CD14-positive monocyte (primary cell): Measurements from ENCODE around the gene GJC1. TPM values are rescaled to one million over a fixed set of nuclear protein-coding genes. Genes with fewer than 3 reads are reported as not detected.
A peak's percentile ranks its signal among the peaks of the same experiment; 100 is the strongest.

ENCODE experiments used
- DNase-seq, 3 donors: peaks; one replicate each; pipeline ENCODE4 v3.0.0-alpha.2; 2011 to 2022
- H2AFZ ChIP-seq: 2 replicates; pipeline ENCODE4 v1.6.0; 2012; ENCODE audit warnings: mild to moderate bottlenecking, low read depth, low read length, inconsistent platforms; ENCODE audit not compliant: insufficient read depth, poor library complexity, severe bottlenecking
- H3K27ac ChIP-seq, 2 donors: 1 replicate in 1 of 2; 2 replicates in 1 of 2; pipeline ENCODE4 v1.5.1; 2012 to 2013; ENCODE audit warnings: low read length in 2 of 2, control low read depth in 1 of 2, inconsistent platforms in 1 of 2, low read depth in 1 of 2, mild to moderate bottlenecking in 1 of 2
- H3K27me3 ChIP-seq, 2 donors: one replicate each; pipeline versions ENCODE4 v1.6.0 to v1.6.1; 2011 to 2013; ENCODE audit warnings: low read length in 2 of 2; ENCODE audit not compliant: control insufficient read depth in 2 of 2, insufficient read depth in 2 of 2
- H3K36me3 ChIP-seq, 2 donors: replicated peaks in 1 of 2; 1 replicate in 1 of 2; 2 replicates in 1 of 2; pipeline versions ENCODE4 v1.5.1 to v1.6.1; 2012 to 2013; ENCODE audit warnings: low read length in 2 of 2, control low read depth in 1 of 2, inconsistent platforms in 1 of 2, mild to moderate bottlenecking in 1 of 2; ENCODE audit not compliant: insufficient read depth in 2 of 2, control insufficient read depth in 1 of 2
- H3K4me1 ChIP-seq, 2 donors: 1 replicate in 1 of 2; 2 replicates in 1 of 2; pipeline versions ENCODE4 v1.5.1 to v1.6.1; 2012 to 2013; ENCODE audit warnings: low read length in 2 of 2, control low read depth in 1 of 2, inconsistent platforms in 1 of 2, mild to moderate bottlenecking in 1 of 2, moderate library complexity in 1 of 2; ENCODE audit not compliant: insufficient read depth in 2 of 2, control insufficient read depth in 1 of 2
- H3K4me2 ChIP-seq: replicated peaks from 2 replicates; pipeline ENCODE3; 2012; ENCODE audit warnings: low read length, moderate library complexity, mild to moderate bottlenecking; ENCODE audit not compliant: poor library complexity, severe bottlenecking; ENCODE audit errors: extremely low read depth
- H3K4me3 ChIP-seq, 3 experiments: fragments of 200-600 bp in 1 of 3; sonication (generic) in 1 of 3; replicated peaks in 1 of 3; 1 replicate in 2 of 3; 2 replicates in 1 of 3; pipeline ENCODE4 v1.5.1; 2011 to 2013; ENCODE audit warnings: low read length in 3 of 3, mild to moderate bottlenecking in 3 of 3, control low read depth in 2 of 3, low read depth in 2 of 3, inconsistent platforms in 1 of 3, moderate library complexity in 1 of 3
- H3K79me2 ChIP-seq: 2 replicates; pipeline ENCODE4 v1.6.0; 2012; ENCODE audit warnings: mild to moderate bottlenecking, control low read depth, inconsistent platforms, low read length, moderate library complexity; ENCODE audit not compliant: insufficient read depth
- H3K9ac ChIP-seq: 2 replicates; pipeline ENCODE4 v1.6.0; 2017; ENCODE audit warnings: low read length, mild to moderate bottlenecking; ENCODE audit not compliant: insufficient read depth, poor library complexity, severe bottlenecking
- H3K9me3 ChIP-seq, 2 donors: replicated peaks in 1 of 2; 1 replicate in 1 of 2; 2 replicates in 1 of 2; pipeline versions ENCODE4 v1.5.1 to v1.6.1; 2012 to 2013; ENCODE audit warnings: low read length in 2 of 2, control low read depth in 1 of 2; ENCODE audit not compliant: control insufficient read depth in 1 of 2, insufficient read depth in 1 of 2
- H4K20me1 ChIP-seq: 2 replicates; pipeline ENCODE4 v1.6.0; 2012; ENCODE audit warnings: mild to moderate bottlenecking, low read length, control low read depth, moderate library complexity; ENCODE audit not compliant: insufficient read depth
- H3K27ac Mint-ChIP-seq, 7 donors: one replicate each; pipeline ENCODE4 v1.8.0; 2020; ENCODE audit warnings: mild to moderate bottlenecking in 7 of 7, mixed read lengths in 7 of 7, moderate library complexity in 6 of 7, inconsistent platforms in 2 of 7
- H3K27me3 Mint-ChIP-seq, 3 donors: one replicate each; pipeline ENCODE4 v1.8.0; 2021 to 2022; ENCODE audit warnings: low read depth in 3 of 3, mild to moderate bottlenecking in 3 of 3, mixed read lengths in 3 of 3, moderate library complexity in 3 of 3, inconsistent platforms in 1 of 3
- H3K36me3 Mint-ChIP-seq, 2 donors: one replicate each; pipeline ENCODE4 v1.8.0; 2020; ENCODE audit warnings: mixed read lengths in 2 of 2, inconsistent platforms in 1 of 2, mild to moderate bottlenecking in 1 of 2
- H3K4me1 Mint-ChIP-seq: one replicate; pipeline ENCODE4 v1.8.0; 2020; ENCODE audit warnings: mild to moderate bottlenecking, mixed read lengths
- H3K4me3 Mint-ChIP-seq, 2 donors: one replicate each; pipeline ENCODE4 v1.8.0; 2020; ENCODE audit warnings: mild to moderate bottlenecking in 2 of 2, mixed read lengths in 2 of 2, moderate library complexity in 1 of 2
- H3K9me3 Mint-ChIP-seq, 7 donors: one replicate each; pipeline ENCODE4 v1.8.0; 2020 to 2022; ENCODE audit warnings: mixed read lengths in 7 of 7, mild to moderate bottlenecking in 6 of 7, moderate library complexity in 6 of 7, inconsistent platforms in 2 of 7
- WGBS: methylation state at CpG from one replicate; pipeline ENCODE4 v1.1.5; 2013; ENCODE audit warnings: missing lambda C conversion rate; ENCODE audit not compliant: insufficient coverage; 5-methylcytosine and 5-hydroxymethylcytosine counted together
- intact Hi-C, 2 donors: fragments of 100-400 bp; cut with micrococcal nuclease; formaldehyde crosslinking; loops; one replicate each; pipeline versions ENCODE4 v1.15.0 to v1.15.1; 2023
- polyA plus RNA-seq, 3 donors: library from polyadenylated mRNA; depleted of rRNA in 1 of 3; unstranded in 2 of 3; stranded (reverse) in 1 of 3; fragments of 300-500 nt in 2 of 3; fragments of >200 nt in 1 of 3; fragmentation: Illumina TruSeq in 2 of 3; gene quantifications; 1 replicate in 2 of 3; 2 replicates in 1 of 3; pipeline ENCODE4 v1.2.3, GENCODE V29; 2012 to 2021
- TF ChIP-seq, protein P1 (sequence below): fragments of 200-600 bp; IDR thresholded peaks from one replicate; pipeline ENCODE4 v1.8.0; 2022; ENCODE audit warnings: antibody characterized with exemption, mild to moderate bottlenecking

GJC1 gene
- polyA plus RNA-seq, 3 donors, result not detected

- H2AFZ ChIP-seq, result peak overlapping the region; percentile 31
- no peak overlapping the region for H3K4me2 ChIP-seq
- H3K4me1 Mint-ChIP-seq, result peaks cover 23% of the 10 kb centered on the region
- WGBS, result 84% methylated on average over 9 of the region's 10 CpGs
- intact Hi-C loops, result no loop called here
- H4K20me1 ChIP-seq, result no peaks in the 10 kb centered on the region
- peaks cover 0 to under 1% (median 0%) of the 10 kb centered on the region in 7 donors for H3K9me3 Mint-ChIP-seq
- peak overlapping the region; percentile 10 to 95 (median 89) for H3K27ac Mint-ChIP-seq
- H3K27me3 Mint-ChIP-seq, result peaks cover 0 to 2% (median 0%) of the 10 kb centered on the region in 3 donors
- H3K9ac ChIP-seq, result no peak overlapping the region
- H3K79me2 ChIP-seq, result no peaks in the 10 kb centered on the region
- H3K36me3 Mint-ChIP-seq, result peaks cover 0 to 6% of the 10 kb centered on the region in 2 donors
- peaks cover 18 to 20% of the 10 kb centered on the region in 2 donors for H3K4me1 ChIP-seq
- no peak for DNase-seq
- no peaks in the 10 kb centered on the region for H3K9me3 ChIP-seq
- no peaks in the 10 kb centered on the region for H3K27me3 ChIP-seq
- no peak overlapping the region for H3K4me3 Mint-ChIP-seq
- H3K4me3 ChIP-seq, result no peak overlapping the region
- H3K27ac ChIP-seq, result no peak overlapping the region
- no peaks in the 10 kb centered on the region for H3K36me3 ChIP-seq
- TF ChIP-seq, protein P1, sequence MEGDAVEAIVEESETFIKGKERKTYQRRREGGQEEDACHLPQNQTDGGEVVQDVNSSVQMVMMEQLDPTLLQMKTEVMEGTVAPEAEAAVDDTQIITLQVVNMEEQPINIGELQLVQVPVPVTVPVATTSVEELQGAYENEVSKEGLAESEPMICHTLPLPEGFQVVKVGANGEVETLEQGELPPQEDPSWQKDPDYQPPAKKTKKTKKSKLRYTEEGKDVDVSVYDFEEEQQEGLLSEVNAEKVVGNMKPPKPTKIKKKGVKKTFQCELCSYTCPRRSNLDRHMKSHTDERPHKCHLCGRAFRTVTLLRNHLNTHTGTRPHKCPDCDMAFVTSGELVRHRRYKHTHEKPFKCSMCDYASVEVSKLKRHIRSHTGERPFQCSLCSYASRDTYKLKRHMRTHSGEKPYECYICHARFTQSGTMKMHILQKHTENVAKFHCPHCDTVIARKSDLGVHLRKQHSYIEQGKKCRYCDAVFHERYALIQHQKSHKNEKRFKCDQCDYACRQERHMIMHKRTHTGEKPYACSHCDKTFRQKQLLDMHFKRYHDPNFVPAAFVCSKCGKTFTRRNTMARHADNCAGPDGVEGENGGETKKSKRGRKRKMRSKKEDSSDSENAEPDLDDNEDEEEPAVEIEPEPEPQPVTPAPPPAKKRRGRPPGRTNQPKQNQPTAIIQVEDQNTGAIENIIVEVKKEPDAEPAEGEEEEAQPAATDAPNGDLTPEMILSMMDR, result no peak
Measured at GRCh38 chr17:44795928-44796327, 34.2 kb downstream of the GJC1 start.

DNA sequence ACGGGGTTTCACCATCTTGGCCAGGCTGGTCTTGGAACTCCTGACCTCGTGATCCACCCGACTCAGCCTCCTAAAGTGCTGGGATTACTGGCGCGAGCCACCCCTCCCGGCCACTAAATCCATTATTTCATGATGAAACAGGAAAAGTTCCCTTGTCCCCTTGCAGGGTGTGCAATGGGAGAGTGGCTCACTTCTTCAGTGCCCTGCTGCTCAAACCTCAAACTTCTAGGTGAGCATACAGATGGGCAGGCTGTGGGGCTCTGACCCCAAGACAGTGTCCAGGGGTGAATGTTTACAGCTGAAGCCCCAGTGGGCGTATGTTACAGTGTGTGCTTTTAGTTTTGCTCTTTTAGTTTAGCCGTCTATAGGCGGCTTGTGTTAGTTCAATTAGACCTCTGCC is 34.7 kb downstream of the GJC1 start:
- Histone ChIP-seq H3K27me3 (no peaks in the 10 kb centered on the region), H2AFZ (peak overlapping the region; percentile 31), H3K27ac (peak overlapping the region; percentile 83 to 85), H3K9ac (no peak overlapping the region), H3K4me2 (no peak overlapping the region), H3K79me2 (no peaks in the 10 kb centered on the region), H3K4me3 (no peak overlapping the region), H3K4me1 (peaks cover 18 to 20% of the 10 kb centered on the region in 2 donors), H3K36me3 (no peaks in the 10 kb centered on the region), H3K9me3 (no peaks in the 10 kb centered on the region), H4K20me1 (no peaks in the 10 kb centered on the region)
- intact Hi-C loops, result no loop called here
- H3K4me3 Mint-ChIP-seq, result no peak overlapping the region
- H3K27ac Mint-ChIP-seq, result peak overlapping the region; percentile 83 to 97 (median 95)
- peak in 1 of 3 donors; percentile 19 for DNase-seq
- peaks cover 0 to 6% of the 10 kb centered on the region in 2 donors for H3K36me3 Mint-ChIP-seq
- H3K9me3 Mint-ChIP-seq, result no peaks in the 10 kb centered on the region
- peaks cover 0 to 2% (median 0%) of the 10 kb centered on the region in 3 donors for H3K27me3 Mint-ChIP-seq
- TF ChIP-seq, protein P1, result no peak
- peaks cover 23% of the 10 kb centered on the region for H3K4me1 Mint-ChIP-seq
- whole genome bisulfite sequencing, result 83% methylated on average over 5 of the region's 9 CpGs
